Bone marrow (tissue), 2 donors: ENCODE data around the gene PLPP4.

ENCODE experiments used
- DNase-seq, 2 donors: peaks; one replicate each; lab custom pipeline; 2025; lab: John Stamatoyannopoulos, UW

The PLPP4 gene

GRCh38 chr10:120609006-120609405 is 152.0 kb downstream of the PLPP4 start:
- DNase-seq, result no peak

- DNase-seq, result no peak
These were observed 153.8 kb downstream of the PLPP4 start for GRCh38 chr10:120610791-120611190.

DNA sequence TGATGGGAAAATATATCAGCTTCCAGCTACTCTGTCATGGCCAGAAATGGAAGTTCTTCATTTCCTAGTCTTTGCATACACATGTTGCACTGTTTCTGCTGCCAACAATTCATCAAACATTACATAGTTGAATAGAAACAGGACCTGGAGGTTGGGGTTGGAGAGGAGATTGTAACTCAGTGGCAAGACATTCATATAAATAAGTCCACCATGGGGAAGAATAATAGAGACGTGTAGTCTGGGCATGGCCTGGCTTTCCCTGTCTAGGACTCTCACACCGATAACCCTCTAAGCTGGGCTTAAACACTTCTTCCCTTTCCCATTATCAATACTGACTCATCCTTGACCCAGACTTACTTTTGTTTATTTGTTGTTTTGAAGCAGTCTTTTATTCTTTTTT is 155.7 kb downstream of the PLPP4 start:
- no peak for DNase-seq

DNA sequence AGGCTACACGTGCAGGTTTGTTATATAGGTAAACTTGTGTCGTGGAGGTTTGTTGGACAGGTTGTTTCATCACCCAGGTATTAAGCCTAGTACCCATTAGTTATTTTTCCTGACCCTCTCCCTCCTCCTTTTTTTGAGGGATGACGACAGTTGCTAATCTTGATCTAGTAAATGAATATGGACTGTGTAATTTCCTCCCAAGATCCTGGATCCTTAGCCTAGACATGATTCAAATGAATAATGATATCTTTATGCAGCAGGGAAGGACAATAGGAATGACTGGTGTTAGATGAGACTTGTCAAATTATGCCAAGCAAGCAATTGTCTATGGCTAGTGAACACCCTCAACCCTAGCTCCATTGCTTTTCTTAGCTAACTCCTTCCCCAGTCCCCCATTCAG is 156.2 kb downstream of the PLPP4 start:
- no peak for DNase-seq

GRCh38 chr10:120614680-120615079 is 157.7 kb downstream of the PLPP4 start:
- DNase-seq, result no peak

DNA sequence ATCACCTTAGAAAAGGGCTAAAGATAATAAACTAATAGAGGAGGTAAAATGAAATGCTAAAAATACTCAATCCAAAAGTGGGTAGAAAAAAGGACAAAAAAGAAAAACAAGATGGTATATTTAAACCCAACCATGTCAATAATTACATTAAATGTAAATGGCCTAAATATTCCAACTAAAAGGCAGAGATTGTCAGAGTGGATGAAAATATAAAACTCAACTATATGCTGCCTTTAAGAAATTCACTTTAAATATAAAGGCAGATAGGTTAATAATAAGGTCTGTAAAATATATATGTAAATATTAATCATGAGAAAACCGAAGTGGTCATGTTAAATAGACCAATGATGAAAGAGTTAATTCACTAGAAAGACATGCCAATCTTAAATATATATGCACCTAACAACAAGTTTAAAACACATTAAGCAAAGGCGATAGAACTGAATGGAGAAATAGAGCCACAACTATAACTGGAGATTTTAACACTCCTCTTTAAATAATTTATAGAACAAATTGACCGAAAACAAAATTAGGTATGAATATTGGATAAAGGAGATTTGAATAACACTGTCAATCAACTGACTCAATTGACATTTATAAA is 159.4 kb downstream of the PLPP4 start:
- DNase-seq, result no peak

DNA sequence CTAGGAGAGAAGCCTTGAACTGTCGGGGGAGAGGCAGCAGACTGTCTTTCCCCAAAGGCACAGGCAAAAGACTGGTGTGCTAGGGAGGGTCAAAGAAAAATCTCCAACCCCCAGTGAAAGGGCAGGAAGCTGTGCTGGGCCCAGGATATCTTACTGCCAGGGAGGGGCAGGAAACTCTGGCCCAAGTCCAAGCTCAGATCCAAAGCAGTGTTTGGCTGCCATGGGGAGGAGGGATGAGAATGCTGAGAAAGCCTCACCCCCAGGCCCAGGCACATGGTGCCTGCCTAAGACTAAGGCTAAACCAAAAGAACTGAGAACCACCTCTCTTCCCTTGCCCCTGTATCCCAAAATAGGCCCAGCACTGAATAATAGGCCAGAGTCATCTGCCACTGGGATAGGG is 171.2 kb downstream of the PLPP4 start:
- no peak for DNase-seq

DNA sequence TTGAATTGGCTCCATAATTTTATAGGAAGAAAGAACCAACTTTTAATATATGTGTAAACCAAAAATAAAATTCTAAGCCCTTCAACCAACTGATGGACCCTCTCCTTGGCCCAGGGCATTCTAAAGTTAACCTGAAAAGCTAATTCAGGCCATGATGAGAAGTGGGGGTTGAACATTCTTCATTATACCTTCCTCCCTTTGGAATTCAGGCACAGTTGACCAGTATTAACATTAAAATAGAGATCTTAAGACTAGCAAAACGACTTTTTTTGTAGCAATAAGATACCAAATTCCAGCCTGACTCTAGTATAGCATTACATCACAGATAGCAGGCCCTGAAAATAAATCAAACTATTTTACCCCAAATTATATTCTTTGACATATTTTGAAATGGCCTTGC is 173.2 kb downstream of the PLPP4 start:
- no peak for DNase-seq

DNA sequence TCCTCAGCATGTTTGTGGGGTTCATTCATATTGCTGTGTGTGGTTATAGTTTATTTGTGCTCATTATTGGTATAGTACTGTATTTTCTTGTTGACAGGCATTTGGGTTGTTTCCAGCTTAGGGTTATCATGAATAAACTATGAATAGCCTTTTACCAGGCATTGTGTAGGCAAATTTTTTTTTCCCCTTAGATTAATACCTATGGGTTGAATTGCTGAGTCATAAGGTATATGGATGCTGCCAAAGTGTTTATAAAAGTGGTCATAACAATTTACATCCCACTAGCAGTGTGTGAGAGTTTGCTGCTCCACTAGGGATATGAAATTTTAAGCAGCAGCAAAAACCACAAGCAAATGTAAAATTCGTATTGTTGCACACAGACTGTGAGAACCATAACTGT is 175.0 kb downstream of the PLPP4 start:
- no peak for DNase-seq

DNA sequence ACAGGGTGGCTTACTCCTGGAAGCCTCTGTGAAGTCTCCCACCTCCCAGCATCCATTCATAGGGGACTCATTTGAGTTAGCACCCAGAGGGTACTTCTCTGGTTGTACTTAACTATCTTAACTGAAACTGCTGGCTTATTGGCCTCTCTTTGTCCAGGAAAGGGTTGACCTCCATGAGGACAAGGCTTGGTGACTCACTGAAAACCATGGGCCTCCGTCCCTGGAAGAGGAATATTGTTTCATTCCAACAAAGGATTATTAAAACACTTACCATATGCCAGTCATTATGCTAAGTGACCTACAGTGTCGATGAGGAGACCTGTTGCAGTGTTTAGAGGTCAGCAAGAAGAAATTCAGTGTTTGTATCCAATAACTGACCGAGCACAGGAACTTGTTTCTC is 175.9 kb downstream of the PLPP4 start:
- no peak for DNase-seq

GRCh38 chr10:120634659-120635058 is 177.6 kb downstream of the PLPP4 start:
- DNase-seq, result no peak
